ENCODE results near the gene ZNF695.

Gene ZNF695

DNA sequence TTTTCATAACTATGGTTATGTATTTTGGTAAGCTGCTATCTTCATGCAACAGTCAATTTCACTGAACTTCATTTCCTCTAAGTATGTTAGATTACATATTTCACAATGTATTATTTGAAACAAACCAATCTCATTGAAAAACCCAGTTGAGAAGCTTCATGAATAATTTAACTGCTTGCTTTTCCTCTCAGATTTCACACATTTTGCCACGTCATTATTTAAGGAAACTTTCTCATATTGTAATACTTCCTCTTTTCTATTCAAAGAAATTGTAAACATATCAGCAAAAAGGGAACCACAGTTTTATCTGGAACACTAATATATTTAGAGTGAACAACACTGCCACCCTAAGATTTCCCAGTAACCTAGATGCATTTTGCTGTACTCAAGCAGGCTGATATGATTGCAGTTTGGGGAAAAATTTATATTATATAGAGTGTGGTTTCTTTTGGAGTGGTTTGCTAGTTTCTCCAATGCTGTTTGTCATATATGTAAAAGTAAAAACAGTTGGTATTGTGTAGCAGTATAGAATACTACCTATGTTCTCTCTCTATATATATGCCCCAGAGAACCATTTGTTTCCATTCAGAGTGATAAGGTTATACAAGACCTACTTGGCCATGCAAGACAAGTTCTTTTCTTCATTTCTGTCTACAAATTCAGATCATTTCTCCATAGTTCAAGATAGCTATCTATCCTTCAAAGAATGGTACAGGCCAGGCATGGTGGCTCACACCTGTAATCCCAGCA lies 47.7 kb downstream of the ZNF695 start:
- no peak for DNase-seq (ENCODE audit: low read depth)

DNA sequence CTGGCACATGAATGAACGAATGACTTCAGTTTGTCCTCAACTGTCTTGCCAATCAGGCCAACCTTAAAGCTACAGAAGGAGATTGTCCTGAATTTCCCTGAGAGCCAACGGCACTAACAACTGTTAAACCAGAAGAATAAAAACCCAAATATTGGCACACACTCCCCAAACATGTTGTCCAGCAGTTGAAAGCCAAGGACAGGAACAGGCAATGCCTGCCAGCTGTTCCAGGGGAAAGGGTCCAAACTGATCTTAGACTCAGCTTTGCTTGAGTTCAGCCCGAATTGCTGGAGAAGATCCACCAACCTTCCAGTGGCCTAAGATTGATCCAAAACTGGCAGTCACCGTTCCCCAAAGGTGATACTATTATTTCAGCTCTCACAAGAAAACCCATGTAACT lies 53.7 kb downstream of the ZNF695 start:
- DNase-seq (ENCODE audit: low read depth): no peak

GRCh38 chr1:246951413-246951812 lies 56.4 kb downstream of the ZNF695 start:
- DNase-seq (ENCODE audit: low read depth): no peak

GRCh38 chr1:246949956-246950355 lies 57.9 kb downstream of the ZNF695 start:
- DNase-seq (ENCODE audit: low read depth): no peak

- no peak for DNase-seq (ENCODE audit: low read depth)
Measured at GRCh38 chr1:246947255-246947654, 60.6 kb downstream of the ZNF695 start.

DNA sequence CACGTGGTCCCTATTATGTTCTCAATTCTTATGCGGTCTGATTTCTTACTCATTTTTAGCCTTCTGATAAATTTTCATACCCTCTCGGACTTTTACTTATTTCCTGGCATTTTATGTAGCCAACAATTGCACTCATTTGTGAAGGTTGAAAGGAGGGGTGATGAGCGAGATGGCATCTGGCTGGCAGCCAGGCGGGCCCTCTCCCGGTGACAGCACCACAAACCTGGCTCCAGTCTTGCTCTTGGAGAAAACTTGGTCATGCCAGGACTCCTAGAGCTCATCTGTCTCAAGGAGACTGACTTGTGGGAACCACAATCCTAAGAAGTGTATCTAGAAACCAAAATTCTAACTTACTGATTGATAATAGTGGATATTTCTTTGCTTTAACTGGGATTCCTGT lies 61.5 kb downstream of the ZNF695 start:
- no peak for DNase-seq (ENCODE audit: low read depth)
